HG03196 (cell line): ENCODE measurements around the gene BRIX1.
A peak's percentile ranks its signal among the peaks of the same experiment; 100 is the strongest.
"Not testable (repeated sequence)": the region's sequence is repeated elsewhere in the genome, so short reads cannot be mapped to it uniquely, and the experiment has no call there.

Experiments
- ATAC-seq: cut with Tn5 transposase; IDR thresholded peaks from one replicate; pipeline ENCODE4 v1.9.1; 2021; ENCODE audit not compliant: unreplicated experiment

Gene BRIX1

GRCh38 chr5:34913072-34913471, 2.4 kb upstream of the BRIX1 start:
- no peak for ATAC-seq

GRCh38 chr5:34914671-34915138, 806 bp upstream of the BRIX1 start:
- peak; percentile 21 for ATAC-seq

- ATAC-seq: peak; percentile 14
These were observed 313 bp downstream of the BRIX1 start for GRCh38 chr5:34915856-34916192.

GRCh38 chr5:34916518-34916917, 1.0 kb downstream of the BRIX1 start:
- ATAC-seq: no peak

GRCh38 chr5:34918025-34918424, 2.5 kb downstream of the BRIX1 start:
- ATAC-seq: no peak

GRCh38 chr5:34919077-34919476, 3.6 kb downstream of the BRIX1 start:
- no peak for ATAC-seq

- not testable (repeated sequence) for ATAC-seq
These were observed 7.7 kb downstream of the BRIX1 start for GRCh38 chr5:34923256-34923655.

- peak; percentile 50 for ATAC-seq
These were observed 8.4 kb downstream of the BRIX1 start for GRCh38 chr5:34923694-34924461.

GRCh38 chr5:34924462-34924765, 8.9 kb downstream of the BRIX1 start:
- no peak for ATAC-seq

GRCh38 chr5:34926318-34926888, 10.9 kb downstream of the BRIX1 start:
- ATAC-seq: no peak

- no peak for ATAC-seq
These were observed 12.3 kb downstream of the BRIX1 start for GRCh38 chr5:34927785-34928184.

- no peak for ATAC-seq
These were observed 12.8 kb downstream of the BRIX1 start for GRCh38 chr5:34928267-34928666.

- peak; percentile 94 for ATAC-seq
These were observed 13.7 kb downstream of the BRIX1 start, which contains the start of gene DNAJC21 for GRCh38 chr5:34929134-34929719. TSS of gene DNAJC21 (plus strand) at chr5:34929559. CDS start at chr5:34929820, 261 bp downstream.

- ATAC-seq: peak; percentile 67
These were observed 14.4 kb downstream of the BRIX1 start for GRCh38 chr5:34929720-34930461.

- ATAC-seq: no peak
These were observed 14.9 kb downstream of the BRIX1 start for GRCh38 chr5:34930462-34930844.

GRCh38 chr5:34930870-34931269, 15.4 kb downstream of the BRIX1 start:
- ATAC-seq: no peak

GRCh38 chr5:34932947-34933346, 17.4 kb downstream of the BRIX1 start:
- no peak for ATAC-seq

- no peak for ATAC-seq
These were observed 26.4 kb downstream of the BRIX1 start for GRCh38 chr5:34941936-34942335.

GRCh38 chr5:34944044-34944443, 28.5 kb downstream of the BRIX1 start:
- no peak for ATAC-seq

GRCh38 chr5:34944460-34945047, 29.0 kb downstream of the BRIX1 start:
- ATAC-seq: no peak

- no peak for ATAC-seq
These were observed 41.8 kb downstream of the BRIX1 start for GRCh38 chr5:34957321-34957720.
